GM19324 (cell line): ENCODE data around the gene AMBRA1.
"Not testable (repeated sequence)": the region's sequence is repeated elsewhere in the genome, so short reads cannot be mapped to it uniquely, and the experiment has no call there.

ENCODE experiments used
- ATAC-seq: cut with Tn5 transposase; IDR thresholded peaks from one replicate; pipeline ENCODE4 v1.9.1; 2021; ENCODE audit warnings: mild to moderate bottlenecking, moderate library complexity; ENCODE audit not compliant: unreplicated experiment, low FRiP score

AMBRA1 gene

GRCh38 chr11:46534711-46535110, 59.1 kb downstream of the AMBRA1 start:
- no peak for ATAC-seq

DNA sequence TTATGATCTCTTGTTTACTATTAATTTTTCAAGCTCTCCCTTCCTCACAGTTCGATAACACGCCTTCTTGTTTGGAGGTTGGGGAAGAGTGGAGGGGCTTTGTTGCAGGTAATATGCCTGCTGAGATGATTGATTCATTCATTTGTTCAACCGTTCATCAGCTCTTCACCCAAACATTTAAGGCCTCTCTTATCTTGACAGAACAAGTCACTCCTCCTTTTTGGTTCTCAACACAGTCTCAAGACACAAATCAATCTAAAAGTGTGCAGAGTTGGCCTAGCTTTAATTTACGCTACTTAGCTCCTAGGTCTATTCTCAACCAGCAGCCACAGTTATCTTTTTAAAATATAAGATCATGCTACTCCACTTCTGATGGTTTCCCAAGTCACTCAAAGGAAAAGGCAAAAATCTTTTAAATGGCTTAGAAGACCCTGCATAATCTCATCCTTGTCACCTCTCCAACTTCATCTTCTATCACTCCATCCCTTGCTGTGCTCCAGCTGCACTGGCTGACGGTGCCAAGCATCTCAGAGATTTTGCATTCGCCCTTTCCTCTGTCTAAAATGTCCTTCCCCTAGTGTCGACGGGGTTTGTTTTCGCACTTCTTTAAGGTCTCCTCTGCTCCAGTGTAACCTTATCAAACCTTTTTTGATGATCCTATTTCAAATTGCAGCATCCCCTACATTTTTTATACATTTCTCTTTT, 60.3 kb downstream of the AMBRA1 start:
- ATAC-seq = no peak

DNA sequence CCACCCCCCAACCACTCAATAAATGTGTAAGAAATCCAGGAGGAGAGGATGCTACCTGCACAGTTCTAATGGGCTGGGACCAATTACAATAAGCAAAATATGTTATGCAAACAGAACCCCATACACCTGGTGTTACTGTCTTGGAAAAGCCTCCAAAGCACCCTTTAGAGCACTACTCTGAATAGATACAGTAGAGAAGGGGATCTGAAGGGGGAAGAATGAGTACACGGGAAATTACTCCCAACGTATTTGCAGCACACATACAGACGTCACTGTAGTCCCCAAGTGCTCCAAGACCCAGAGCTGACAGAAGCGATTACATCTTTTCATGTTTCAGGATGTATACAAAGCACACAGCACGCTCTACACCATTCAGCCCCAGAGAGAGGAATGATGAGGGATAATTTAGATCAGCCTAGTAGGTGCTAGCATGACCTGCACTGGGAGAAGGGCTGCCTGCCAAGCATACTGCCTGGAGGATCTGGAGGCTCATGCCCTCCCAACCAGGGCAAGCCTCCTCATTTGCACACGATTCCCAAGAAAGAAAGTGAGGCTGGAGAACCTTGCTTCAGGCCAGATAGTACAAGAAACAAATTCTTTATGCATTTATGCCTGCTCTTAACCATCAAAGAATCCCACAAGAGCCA, 63.8 kb downstream of the AMBRA1 start:
- no peak for ATAC-seq

GRCh38 chr11:46529095-46529905, 64.5 kb downstream of the AMBRA1 start:
- peak; percentile 68 for ATAC-seq

DNA sequence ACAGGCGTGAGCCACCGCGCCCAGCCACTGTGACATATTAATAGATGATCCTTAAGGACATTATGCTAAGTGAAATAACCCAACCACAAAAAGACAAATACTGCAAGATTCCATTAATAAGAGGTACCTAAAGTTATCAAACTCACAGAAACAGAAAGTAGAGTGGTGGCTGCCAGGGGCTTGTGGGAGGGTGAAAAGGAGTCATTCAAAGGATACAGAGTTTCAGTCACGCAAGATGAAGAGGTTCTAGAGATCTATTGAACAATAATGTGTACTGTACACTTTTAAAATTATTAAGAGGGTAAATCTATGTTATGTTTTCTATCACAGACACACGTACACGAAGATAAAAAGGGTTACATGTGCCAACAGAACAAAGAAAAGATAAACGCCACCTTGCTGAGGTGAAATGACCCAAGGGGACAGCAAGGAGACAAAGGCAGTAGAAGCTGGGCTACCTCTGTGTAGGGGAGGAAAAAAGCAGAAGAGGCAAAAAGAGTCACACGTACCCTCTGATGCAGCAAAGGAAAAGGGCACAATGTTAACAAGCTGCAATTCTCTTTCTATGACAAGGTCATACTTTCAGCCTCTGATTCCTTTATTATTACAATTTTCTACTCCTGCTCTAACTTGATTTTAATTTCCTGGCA, 65.3 kb downstream of the AMBRA1 start:
- peak; percentile 24 for ATAC-seq

- ATAC-seq = no peak
Measured at GRCh38 chr11:46527591-46528130, 66.2 kb downstream of the AMBRA1 start.

DNA sequence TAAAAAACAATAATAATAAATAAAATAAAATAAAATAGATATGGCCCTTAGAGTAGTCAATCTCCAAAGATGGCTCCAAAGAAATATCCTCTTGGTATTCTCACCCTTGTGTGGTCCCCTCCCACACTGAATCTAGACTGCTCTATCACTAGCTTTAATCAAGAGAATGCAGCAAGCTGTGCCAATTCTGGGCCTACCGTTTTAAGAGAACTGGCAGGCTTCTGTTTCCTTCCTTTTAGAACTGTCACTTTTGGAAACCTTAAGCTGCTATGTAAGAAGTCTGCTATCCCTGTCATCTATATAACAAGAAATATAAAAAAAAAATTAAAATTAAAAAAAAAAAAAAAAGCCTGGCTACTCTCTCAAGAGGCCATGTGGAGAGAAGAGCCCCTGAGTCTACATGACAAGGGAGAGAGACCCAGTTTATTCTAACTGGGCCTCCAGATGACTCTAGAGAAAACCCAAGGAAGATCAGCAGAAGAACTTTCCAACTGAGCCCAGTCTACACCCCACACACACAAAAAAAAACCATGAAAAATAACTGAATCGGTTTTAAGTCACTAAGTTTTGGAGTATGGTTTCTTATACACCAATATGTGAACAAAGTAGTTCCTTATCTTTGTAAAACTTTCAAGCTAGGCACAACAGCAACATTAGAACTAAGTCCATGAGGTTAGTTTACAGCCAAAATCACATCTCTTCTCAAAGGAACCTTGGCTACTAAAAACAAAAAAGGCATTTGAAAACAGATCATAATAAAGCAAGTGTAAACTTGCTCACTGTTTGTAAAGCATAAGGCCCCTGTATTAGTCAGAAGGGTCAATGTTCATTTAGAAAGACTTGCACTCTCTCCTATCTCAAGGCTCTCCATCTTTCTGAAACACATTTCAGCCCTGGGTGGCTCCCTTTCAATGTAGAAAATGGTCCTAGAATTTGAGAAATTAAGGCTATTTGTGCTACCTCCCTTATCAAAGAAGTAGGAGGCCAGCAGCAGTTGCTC, 67.3 kb downstream of the AMBRA1 start:
- no peak for ATAC-seq

DNA sequence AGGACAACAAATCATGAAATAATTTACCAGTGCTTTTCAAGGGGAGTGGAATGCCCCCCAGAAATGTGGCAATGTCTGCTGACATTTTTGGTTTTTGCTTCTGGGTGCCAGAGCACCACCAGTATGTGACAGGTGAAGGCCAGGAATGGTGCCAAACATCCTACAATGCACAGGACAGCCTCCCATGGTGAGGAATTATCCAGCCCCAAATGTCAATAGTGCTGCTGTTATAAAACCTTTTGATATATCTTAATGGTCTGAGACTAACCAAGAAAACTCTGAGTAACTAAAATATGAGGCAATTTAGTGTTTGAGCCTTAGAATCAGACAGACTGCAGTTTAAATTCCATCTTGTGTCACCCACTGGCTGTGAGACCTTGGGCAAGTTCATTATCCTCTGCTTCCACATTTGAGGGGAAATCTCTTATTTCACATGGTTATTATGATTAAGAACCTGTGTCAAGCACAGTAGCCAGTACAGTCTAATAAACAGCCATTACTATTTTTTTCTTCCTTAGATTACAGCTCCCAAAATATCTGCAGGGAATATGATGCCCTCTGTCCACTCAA, 69.5 kb downstream of the AMBRA1 start:
- no peak for ATAC-seq

DNA sequence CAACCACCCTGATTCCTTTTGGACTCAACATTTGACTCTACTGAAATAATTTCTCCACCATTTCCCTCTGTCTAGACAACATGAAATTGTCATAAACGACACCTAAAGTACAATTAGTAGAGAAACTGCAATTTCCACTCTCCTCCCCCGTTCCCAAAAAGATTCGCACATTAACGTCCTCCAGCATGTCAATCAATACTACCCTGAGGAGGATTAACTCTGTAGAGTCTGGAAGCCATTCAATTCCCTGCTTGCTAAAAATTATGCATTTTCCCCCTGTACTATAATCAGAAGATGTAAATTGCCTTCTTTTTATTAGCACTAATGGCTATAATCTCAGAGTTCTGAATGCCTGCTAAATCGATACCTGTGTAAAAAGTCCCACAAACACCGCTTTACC, 70.5 kb downstream of the AMBRA1 start:
- ATAC-seq = no peak

- ATAC-seq = no peak
Measured at GRCh38 chr11:46522682-46523281, 71.0 kb downstream of the AMBRA1 start.

DNA sequence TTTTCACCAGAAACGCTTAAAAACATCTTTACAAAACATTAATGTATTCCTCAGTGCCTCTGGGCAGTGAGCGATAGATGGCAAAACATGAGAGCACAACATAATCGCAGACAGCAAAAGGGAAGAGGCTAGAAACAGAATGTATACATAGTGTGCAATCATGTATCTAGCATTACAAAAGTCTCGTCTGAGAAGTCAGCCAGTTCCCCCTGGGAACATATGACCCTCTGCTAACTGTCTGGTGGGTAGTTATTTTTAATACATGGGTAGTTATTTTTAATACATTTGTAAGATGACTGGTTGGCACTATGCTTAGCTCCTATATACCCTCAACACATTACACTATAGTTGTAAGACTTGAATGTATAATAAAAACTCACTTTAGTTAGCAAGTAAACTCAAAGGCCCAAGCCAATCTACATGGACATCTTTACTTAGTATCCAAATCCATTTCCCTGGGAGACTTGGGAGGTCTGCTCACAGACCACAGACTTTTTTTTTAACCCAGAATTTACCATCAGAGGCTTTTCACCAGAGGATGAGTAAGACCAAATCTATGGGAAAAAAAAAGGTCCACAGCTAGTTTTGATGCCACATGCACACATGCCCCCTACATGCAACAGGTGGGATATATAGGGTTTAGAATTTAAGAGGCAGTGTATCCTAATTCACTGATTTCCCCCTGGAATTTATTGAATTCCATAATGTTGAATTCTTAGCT, 71.7 kb downstream of the AMBRA1 start:
- ATAC-seq = no peak

- no peak for ATAC-seq
Measured at GRCh38 chr11:46520971-46521745, 72.7 kb downstream of the AMBRA1 start.

GRCh38 chr11:46519351-46519750, 74.5 kb downstream of the AMBRA1 start:
- no peak for ATAC-seq

DNA sequence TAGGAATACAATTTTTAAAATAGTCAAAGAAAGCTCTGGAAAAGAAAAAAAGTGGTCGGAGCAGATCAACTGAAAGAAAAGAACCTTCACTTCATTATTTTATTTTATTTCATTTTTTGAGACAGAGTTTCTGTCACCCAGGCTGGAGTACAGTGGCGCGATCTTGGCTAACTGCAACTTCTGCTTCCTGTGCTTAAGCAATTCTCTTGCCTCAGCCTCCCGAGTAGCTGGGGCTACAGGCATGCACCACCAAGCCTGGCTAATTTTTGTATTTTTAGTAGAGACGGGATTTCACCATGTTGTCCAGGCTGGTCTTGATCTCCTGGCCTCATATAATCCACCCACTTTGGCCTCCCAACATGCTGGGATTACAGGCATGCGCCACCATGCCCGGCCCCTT, 74.9 kb downstream of the AMBRA1 start:
- not testable (repeated sequence) for ATAC-seq

DNA sequence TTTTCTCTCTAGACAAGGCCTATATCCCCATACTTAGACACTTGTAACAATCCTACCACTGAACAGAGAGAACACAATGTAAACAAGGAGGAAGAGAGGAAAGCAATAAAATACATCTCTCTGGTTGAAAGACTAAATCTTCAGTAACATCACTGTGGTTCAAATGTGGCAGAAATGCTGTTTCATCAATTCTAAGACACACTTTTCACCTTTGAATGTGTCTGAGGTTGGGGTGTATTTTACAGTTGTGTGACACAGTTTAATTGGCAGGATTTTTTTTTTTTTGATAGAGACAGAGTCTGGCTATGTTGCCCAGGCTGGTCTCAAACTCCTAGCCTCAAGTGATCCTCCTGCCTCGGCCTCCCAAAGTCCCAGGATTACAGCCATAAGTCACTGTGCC, 79.5 kb downstream of the AMBRA1 start:
- no peak for ATAC-seq

DNA sequence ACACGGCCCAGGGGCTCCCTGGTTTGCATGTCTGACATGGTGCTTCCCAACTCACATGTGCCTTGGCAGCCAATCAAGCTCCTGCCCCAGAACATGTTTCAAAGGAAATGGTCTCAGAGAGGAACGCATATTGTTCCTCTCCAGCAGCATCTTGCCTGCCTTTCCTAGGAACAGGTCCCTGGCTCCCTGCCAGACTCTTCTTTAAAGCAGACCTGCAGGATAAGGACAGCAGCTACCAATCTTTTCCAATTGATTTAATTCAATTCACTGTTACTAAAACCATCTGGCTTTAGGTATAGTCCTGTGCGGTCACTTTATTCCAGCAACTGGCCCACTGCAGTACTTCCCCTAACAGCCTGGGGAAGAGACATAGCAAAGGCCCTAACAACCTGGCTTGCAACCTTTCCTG, 79.9 kb downstream of the AMBRA1 start:
- ATAC-seq = no peak

- ATAC-seq = no peak
Measured at GRCh38 chr11:46512261-46512881, 81.5 kb downstream of the AMBRA1 start.
